Measurements from ENCODE around the gene C2CD4D. TPM values are rescaled to one million over a fixed set of nuclear protein-coding genes. Genes with fewer than 3 reads are reported as not detected.

Gene C2CD4D
- total RNA-seq, 1 donor from 2014 or later = 0.16 TPM

- H4K20me1 ChIP-seq (ENCODE audit: insufficient read depth, low read length) = no peaks in the 10 kb centered on the region
- Mint-ChIP-seq H3K4me3 (ENCODE audit: unreplicated experiment) (no peak overlapping the region), H3K4me1 (ENCODE audit: low read depth, unreplicated experiment) (peaks cover 12% of the 10 kb centered on the region), H3K9me3 (ENCODE audit: unreplicated experiment) (no peaks in the 10 kb centered on the region), H3K27me3 (ENCODE audit: low read depth, unreplicated experiment) (peaks cover 45% of the 10 kb centered on the region), H3K36me3 (ENCODE audit: low read depth, unreplicated experiment) (no peaks in the 10 kb centered on the region), H3K27ac (ENCODE audit: unreplicated experiment) (no peak overlapping the region)
- H3K4me3 ChIP-seq (ENCODE audit: insufficient read depth, low read depth, low read length) = no peak overlapping the region
- no peaks in the 10 kb centered on the region for H3K9me3 ChIP-seq (ENCODE audit: insufficient read depth, low read depth, low read length)
- DNase-seq (ENCODE audit: low read depth) (no peak), FAIRE-seq (no peak)
- H3K79me2 ChIP-seq (ENCODE audit: insufficient read depth, low read length) = no peaks in the 10 kb centered on the region
- TF ChIP-seq CTCF (IDR thresholded peaks at IDR 0.05; ENCODE audit: insufficient read depth, low read depth, low read length) = no peak
- no peak for TF ChIP-seq EZH2 (IDR thresholded peaks at IDR 0.05; ENCODE audit: insufficient read depth, low read length)
- H3K36me3 ChIP-seq (ENCODE audit: insufficient read depth, low read length) = no peaks in the 10 kb centered on the region
- no peak overlapping the region for H2AFZ ChIP-seq (ENCODE audit: low read depth, low read length)
- no peak overlapping the region for H3K4me2 ChIP-seq (ENCODE audit: low read length)
- H3K4me1 ChIP-seq (ENCODE audit: insufficient read depth, low read length) = peaks cover 7% of the 10 kb centered on the region
- peaks cover 28% of the 10 kb centered on the region for H3K27me3 ChIP-seq (ENCODE audit: insufficient read depth, low read length)
- no peak overlapping the region for H3K9ac ChIP-seq (ENCODE audit: low read length)
- H3K27ac ChIP-seq (ENCODE audit: low read depth, low read length) = no peak overlapping the region
Observed at GRCh38 chr1:151847867-151848596, 8.4 kb upstream of the C2CD4D start.

GRCh38 chr1:151846686-151847237, 7.1 kb upstream of the C2CD4D start:
- DNase-seq (ENCODE audit: low read depth) = no peak

More at GRCh38 chr1:151846686-151847237, 7.1 kb upstream of the C2CD4D start:
- TF ChIP-seq CTCF (IDR thresholded peaks at IDR 0.05; ENCODE audit: insufficient read depth, low read depth, low read length) (no peak), EZH2 (IDR thresholded peaks at IDR 0.05; ENCODE audit: insufficient read depth, low read length) (no peak)
- H3K4me2 ChIP-seq (ENCODE audit: low read length) = peak overlapping the region; percentile 21
- no peak overlapping the region for H3K4me3 ChIP-seq (ENCODE audit: insufficient read depth, low read depth, low read length)
- no peak overlapping the region for H3K27ac ChIP-seq (ENCODE audit: low read depth, low read length)
- Mint-ChIP-seq H3K4me3 (ENCODE audit: unreplicated experiment) (no peak overlapping the region), H3K4me1 (ENCODE audit: low read depth, unreplicated experiment) (peaks cover 13% of the 10 kb centered on the region), H3K27ac (ENCODE audit: unreplicated experiment) (no peak overlapping the region), H3K27me3 (ENCODE audit: low read depth, unreplicated experiment) (peaks cover 37% of the 10 kb centered on the region), H3K36me3 (ENCODE audit: low read depth, unreplicated experiment) (no peaks in the 10 kb centered on the region), H3K9me3 (ENCODE audit: unreplicated experiment) (no peaks in the 10 kb centered on the region)
- H3K36me3 ChIP-seq (ENCODE audit: insufficient read depth, low read length) = no peaks in the 10 kb centered on the region
- H2AFZ ChIP-seq (ENCODE audit: low read depth, low read length) = no peak overlapping the region
- no peaks in the 10 kb centered on the region for H4K20me1 ChIP-seq (ENCODE audit: insufficient read depth, low read length)
- H3K9me3 ChIP-seq (ENCODE audit: insufficient read depth, low read depth, low read length) = no peaks in the 10 kb centered on the region
- peaks cover 7% of the 10 kb centered on the region for H3K4me1 ChIP-seq (ENCODE audit: insufficient read depth, low read length)
- no peak overlapping the region for H3K9ac ChIP-seq (ENCODE audit: low read length)
- H3K27me3 ChIP-seq (ENCODE audit: insufficient read depth, low read length) = peaks cover 19% of the 10 kb centered on the region
- no peak for FAIRE-seq
- H3K79me2 ChIP-seq (ENCODE audit: insufficient read depth, low read length) = no peaks in the 10 kb centered on the region
